Renal cortical epithelial cell (primary cell): ENCODE measurements around the gene TPGS1. TPM values are rescaled to one million over a fixed set of nuclear protein-coding genes. Genes with fewer than 3 reads are reported as not detected.

Experiments used
- total RNA-seq: library from RNA; depleted of rRNA; stranded (reverse); fragments of >200 nt; gene quantifications from 2 replicates; pipeline ENCODE4 v1.2.3, GENCODE V29; 2014

The TPGS1 gene
- total RNA-seq, 1 donor from 2014 or later = 30.3 TPM

Other genes starting within 250 kb of the TPGS1 start
- 15.4 and 70.8 TPM in 2 replicates for gene PLPP2, start 216.1 kb upstream of the TPGS1 start, total RNA-seq
- gene MIER2, start 162.7 kb upstream of the TPGS1 start, total RNA-seq = 14.4 and 18.1 TPM in 2 replicates
- gene C2CD4C, start 98.3 kb upstream of the TPGS1 start, total RNA-seq = 0.17 and 0.20 TPM in 2 replicates
- 1.0 and 5.1 TPM in 2 replicates for gene SHC2, start 46.5 kb upstream of the TPGS1 start, total RNA-seq
- gene MADCAM1, start 11.0 kb upstream of the TPGS1 start, total RNA-seq = 0.05 TPM in 1 of 2 replicates, not detected in the other
- gene CDC34, start 24.3 kb downstream of the TPGS1 start, total RNA-seq = 50.3 and 94.5 TPM in 2 replicates
- gene GZMM, start 36.6 kb downstream of the TPGS1 start, total RNA-seq = not detected in 2 replicates
- gene BSG, start 65.1 kb downstream of the TPGS1 start, total RNA-seq = 410 and 555 TPM in 2 replicates
- gene HCN2, start 82.4 kb downstream of the TPGS1 start, total RNA-seq = 0.55 TPM in 1 of 2 replicates, not detected in the other
- gene POLRMT, start 126.0 kb downstream of the TPGS1 start, total RNA-seq = 22.6 and 46.3 TPM in 2 replicates
- gene FGF22, start 132.4 kb downstream of the TPGS1 start, total RNA-seq = 0.10 TPM in 1 of 2 replicates, not detected in the other
- 19.8 and 23.4 TPM in 2 replicates for gene RNF126, start 155.7 kb downstream of the TPGS1 start, total RNA-seq
- gene FSTL3, start 168.9 kb downstream of the TPGS1 start, total RNA-seq = 374 and 526 TPM in 2 replicates
- not detected in 2 replicates for gene PRSS57, start 188.0 kb downstream of the TPGS1 start, total RNA-seq
- 0.35 and 45.4 TPM in 2 replicates for gene PALM, start 201.4 kb downstream of the TPGS1 start, total RNA-seq
- 6.2 and 48.4 TPM in 2 replicates for gene MISP, start 243.6 kb downstream of the TPGS1 start, total RNA-seq